ENCODE measurements around the gene NCAPG2.

DNA sequence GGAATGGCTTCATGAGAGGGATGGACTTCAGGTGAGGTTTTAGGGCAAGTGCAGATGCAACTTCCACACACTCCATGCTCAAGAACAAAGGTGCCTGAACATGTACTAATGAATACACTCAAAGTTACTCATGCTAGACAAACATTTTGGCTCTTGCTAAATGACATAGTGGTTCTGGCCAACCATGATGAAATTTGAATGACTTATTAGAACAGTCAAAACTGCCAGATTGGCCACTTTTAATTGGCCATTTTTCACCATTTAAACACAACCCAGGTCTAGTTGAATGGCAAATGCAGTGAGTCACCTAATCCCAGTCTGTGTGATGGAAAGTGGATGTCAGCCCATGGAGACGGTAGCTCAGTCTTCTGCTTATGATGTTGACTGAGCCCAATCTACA lies 112.1 kb downstream of the NCAPG2 start:
- TF ChIP-seq, protein P1, sequence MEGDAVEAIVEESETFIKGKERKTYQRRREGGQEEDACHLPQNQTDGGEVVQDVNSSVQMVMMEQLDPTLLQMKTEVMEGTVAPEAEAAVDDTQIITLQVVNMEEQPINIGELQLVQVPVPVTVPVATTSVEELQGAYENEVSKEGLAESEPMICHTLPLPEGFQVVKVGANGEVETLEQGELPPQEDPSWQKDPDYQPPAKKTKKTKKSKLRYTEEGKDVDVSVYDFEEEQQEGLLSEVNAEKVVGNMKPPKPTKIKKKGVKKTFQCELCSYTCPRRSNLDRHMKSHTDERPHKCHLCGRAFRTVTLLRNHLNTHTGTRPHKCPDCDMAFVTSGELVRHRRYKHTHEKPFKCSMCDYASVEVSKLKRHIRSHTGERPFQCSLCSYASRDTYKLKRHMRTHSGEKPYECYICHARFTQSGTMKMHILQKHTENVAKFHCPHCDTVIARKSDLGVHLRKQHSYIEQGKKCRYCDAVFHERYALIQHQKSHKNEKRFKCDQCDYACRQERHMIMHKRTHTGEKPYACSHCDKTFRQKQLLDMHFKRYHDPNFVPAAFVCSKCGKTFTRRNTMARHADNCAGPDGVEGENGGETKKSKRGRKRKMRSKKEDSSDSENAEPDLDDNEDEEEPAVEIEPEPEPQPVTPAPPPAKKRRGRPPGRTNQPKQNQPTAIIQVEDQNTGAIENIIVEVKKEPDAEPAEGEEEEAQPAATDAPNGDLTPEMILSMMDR (IDR thresholded peaks at IDR 0.05), result no peak
- no peak for TF ChIP-seq POLR2A (IDR thresholded peaks at IDR 0.05)
